HFF-Myc (cell line): ENCODE measurements around the gene SIRT7.

Experiments used
- DNase-seq: peaks from one replicate; pipeline ENCODE4 v3.0.0-alpha.2; 2011; ENCODE audit warnings: low read depth; ENCODE audit errors: extremely low read depth
- H3K4me3 ChIP-seq: replicated peaks from 2 replicates; pipeline ENCODE4 v1.5.1; 2011; ENCODE audit warnings: low read depth, mild to moderate bottlenecking, control low read depth, low read length
- CTCF ChIP-seq: IDR thresholded peaks from 2 replicates; pipeline ENCODE4 v1.5.1; 2012; ENCODE audit warnings: mild to moderate bottlenecking, low read depth, low read length, control low read depth; ENCODE audit errors: missing control alignments

SIRT7 gene

GRCh38 chr17:81909966-81910839 is 7.8 kb downstream of the SIRT7 start:
- DNase-seq: no peak
- H3K4me3 ChIP-seq: peak overlapping the region; percentile 70

GRCh38 chr17:81909231-81909630 is 8.7 kb downstream of the SIRT7 start:
- TF ChIP-seq CTCF: no peak
- no peak overlapping the region for H3K4me3 ChIP-seq

More at GRCh38 chr17:81909966-81910839, 7.8 kb downstream of the SIRT7 start:
- TF ChIP-seq CTCF: no peak

GRCh38 chr17:81908793-81909192 is 9.2 kb downstream of the SIRT7 start:
- no peak overlapping the region for H3K4me3 ChIP-seq
- DNase-seq: no peak
- no peak for TF ChIP-seq CTCF

More at GRCh38 chr17:81909231-81909630, 8.7 kb downstream of the SIRT7 start:
- DNase-seq: no peak

GRCh38 chr17:81907219-81908145 is 10.5 kb downstream of the SIRT7 start:
- no peak for DNase-seq
- no peak overlapping the region for H3K4me3 ChIP-seq
- TF ChIP-seq CTCF: peak; percentile 0

GRCh38 chr17:81906476-81907218 is 11.3 kb downstream of the SIRT7 start:
- peak; percentile 2 for TF ChIP-seq CTCF
- no peak overlapping the region for H3K4me3 ChIP-seq
- DNase-seq: no peak

- no peak for TF ChIP-seq CTCF
- no peak for DNase-seq
- no peak overlapping the region for H3K4me3 ChIP-seq
Observed at GRCh38 chr17:81905993-81906392, 12.0 kb downstream of the SIRT7 start.
